Neural progenitor cell (in vitro differentiated cells): ENCODE results near the gene APIP. TPM values are rescaled to one million over a fixed set of nuclear protein-coding genes. Genes with fewer than 3 reads are reported as not detected.
A peak's percentile ranks its signal among the peaks of the same experiment; 100 is the strongest.

Experiments
- DNase-seq: peaks from one replicate; pipeline ENCODE4 v3.0.0-alpha.2; 2016; ENCODE audit warnings: low spot score
- H2AFZ ChIP-seq: fragments of 200-600 bp; sonication (generic); replicated peaks from 2 replicates; pipeline ENCODE4 v1.6.1; 2016; ENCODE audit warnings: antibody characterized with exemption
- H3F3A ChIP-seq: fragments of 200-600 bp; sonication (generic); 2 replicates; pipeline ENCODE4 v1.6.1; 2016; ENCODE audit warnings: antibody characterized with exemption, low read depth
- H3K27ac ChIP-seq: fragments of 200-600 bp; sonication (generic); 2 replicates; pipeline ENCODE4 v1.5.1; 2016; ENCODE audit warnings: mild to moderate bottlenecking
- H3K27me3 ChIP-seq: fragments of 200-600 bp; sonication (generic); 2 replicates; pipeline ENCODE4 v1.6.1; 2016; ENCODE audit warnings: mild to moderate bottlenecking, moderate library complexity
- H3K36me3 ChIP-seq: fragments of 200-600 bp; sonication (generic); 2 replicates; pipeline ENCODE4 v1.5.1; 2016
- H3K4me1 ChIP-seq: fragments of 200-600 bp; sonication (generic); 2 replicates; pipeline ENCODE4 v1.6.1; 2016; ENCODE audit warnings: mixed run types
- H3K4me2 ChIP-seq: fragments of 200-600 bp; sonication (generic); 2 replicates; pipeline ENCODE4 v1.6.1; 2016
- H3K4me3 ChIP-seq: fragments of 200-600 bp; sonication (generic); 2 replicates; pipeline ENCODE4 v1.5.1; 2016
- H3K79me2 ChIP-seq: fragments of 200-600 bp; sonication (generic); 2 replicates; pipeline ENCODE4 v1.6.1; 2016; ENCODE audit warnings: low read depth
- H3K9ac ChIP-seq: fragments of 200-600 bp; sonication (generic); 2 replicates; pipeline ENCODE4 v1.6.1; 2016
- H3K9me3 ChIP-seq: fragments of 200-600 bp; sonication (generic); 2 replicates; pipeline ENCODE4 v1.5.1; 2016; ENCODE audit warnings: low read depth
- H4K20me1 ChIP-seq: fragments of 200-600 bp; sonication (generic); 2 replicates; pipeline ENCODE4 v1.6.1; 2016; ENCODE audit warnings: low read depth
- H3K27ac Mint-ChIP-seq: 3 replicates; pipeline ENCODE4 v1.8.0; 2021; ENCODE audit warnings: mixed read lengths
- H3K27me3 Mint-ChIP-seq: 2 replicates; pipeline ENCODE4 v1.8.0; 2022; ENCODE audit warnings: low read depth, mild to moderate bottlenecking, inconsistent platforms, moderate library complexity, mixed read lengths; ENCODE audit not compliant: insufficient read depth
- H3K36me3 Mint-ChIP-seq: 3 replicates; pipeline ENCODE4 v1.8.0; 2021; ENCODE audit warnings: mixed read lengths
- H3K4me1 Mint-ChIP-seq: 3 replicates; pipeline ENCODE4 v1.8.0; 2021; ENCODE audit warnings: mixed read lengths
- H3K4me3 Mint-ChIP-seq: 3 replicates; pipeline ENCODE4 v1.8.0; 2021; ENCODE audit warnings: mild to moderate bottlenecking, moderate library complexity, mixed read lengths
- H3K9me3 Mint-ChIP-seq: 3 replicates; pipeline ENCODE4 v1.8.0; 2020; ENCODE audit warnings: mixed read lengths
- CTCF ChIP-seq: fragments of 200-600 bp; sonication (generic); IDR thresholded peaks from 2 replicates; pipeline ENCODE4 v1.5.1; 2017; ENCODE audit warnings: antibody characterized with exemption, mild to moderate bottlenecking
- EZH2 ChIP-seq: fragments of 200-600 bp; sonication (generic); IDR thresholded peaks from 2 replicates; pipeline ENCODE4 v1.6.1; 2017; ENCODE audit warnings: antibody characterized with exemption, mild to moderate bottlenecking, moderate library complexity
- EZH2phosphoT487 ChIP-seq: fragments of 200-600 bp; sonication (generic); IDR thresholded peaks from 2 replicates; pipeline ENCODE4 v1.6.1; 2017; ENCODE audit warnings: antibody characterized with exemption
- microRNA-seq: library from miRNA; unstranded; fragments of <30 nt; microRNA quantifications from one replicate; pipeline ENCODE4, GENCODE V29; 2016
- small RNA-seq: library from RNA; depleted of rRNA; stranded (forward); fragments of <200 nt; gene quantifications from one replicate; pipeline ENCODE3, GENCODE V24; 2015
- total RNA-seq: library from RNA; depleted of rRNA; stranded (reverse); fragments of >200 nt; gene quantifications from 2 replicates; pipeline ENCODE4 v1.2.3, GENCODE V29; 2015; ENCODE audit warnings: low replicate concordance

Gene APIP
- total RNA-seq, 1 donor from 2014 or later: 28.7 TPM

DNA sequence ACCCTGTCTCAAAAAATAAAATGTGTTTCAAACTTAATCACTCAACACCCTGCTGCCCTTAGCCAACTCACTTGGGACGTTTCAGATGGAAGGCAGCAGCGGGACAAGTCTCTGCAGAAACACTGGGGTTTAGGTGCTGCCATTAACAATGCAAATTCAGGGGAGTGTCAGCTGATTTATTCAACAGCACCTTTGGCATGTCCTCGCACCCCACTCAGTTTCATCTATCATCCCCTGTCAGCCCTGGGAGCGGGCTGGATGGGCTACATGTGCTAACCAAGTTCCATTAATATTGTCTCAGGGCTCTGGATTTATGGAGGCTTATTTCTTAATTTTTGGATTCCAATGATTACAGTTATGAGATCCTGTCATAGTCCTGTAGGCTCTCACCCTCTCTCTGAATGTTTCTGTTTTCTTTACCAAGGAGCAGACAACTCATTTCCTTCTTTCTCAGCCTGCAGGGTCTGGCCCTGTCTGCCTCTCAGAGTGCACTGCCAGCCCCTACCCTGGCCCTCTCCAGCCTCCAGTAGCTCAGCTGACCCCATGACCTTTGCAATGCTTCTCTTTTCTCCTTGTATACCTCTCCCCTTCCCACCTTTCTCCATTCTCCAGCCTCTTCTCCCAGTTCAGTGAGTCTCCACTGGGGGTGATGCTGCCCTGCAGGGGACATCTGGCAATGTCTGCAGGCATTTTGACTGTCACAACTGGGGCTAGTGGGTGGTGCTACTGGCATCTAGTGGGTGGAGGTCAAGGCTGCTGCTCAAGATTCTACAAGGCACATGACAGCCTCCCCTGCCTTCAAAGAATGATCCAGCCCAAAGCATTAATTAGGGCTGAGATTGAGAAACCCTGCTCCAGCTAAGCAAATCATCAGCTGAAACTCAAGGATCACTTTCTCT is 79.0 kb downstream of the APIP start:
- H3K4me3 ChIP-seq: no peak overlapping the region
- peaks cover 14% of the 10 kb centered on the region for H3K4me1 ChIP-seq
- no peaks in the 10 kb centered on the region for H3K79me2 ChIP-seq
- no peak overlapping the region for H3K4me2 ChIP-seq
- DNase-seq: no peak
- no peak overlapping the region for H2AFZ ChIP-seq
- peaks cover 2% of the 10 kb centered on the region for H4K20me1 ChIP-seq
- H3F3A ChIP-seq: no peaks in the 10 kb centered on the region
- Mint-ChIP-seq H3K27me3 (peaks cover 2% of the 10 kb centered on the region), H3K27ac (no peak overlapping the region), H3K4me1 (peaks cover 24% of the 10 kb centered on the region), H3K36me3 (peaks cover 1% of the 10 kb centered on the region), H3K4me3 (peak overlapping the region; percentile 35), H3K9me3 (no peaks in the 10 kb centered on the region)
- H3K9me3 ChIP-seq: no peaks in the 10 kb centered on the region
- TF ChIP-seq CTCF (no peak), EZH2phosphoT487 (no peak), EZH2 (no peak)
- H3K36me3 ChIP-seq: no peaks in the 10 kb centered on the region
- H3K27me3 ChIP-seq: no peaks in the 10 kb centered on the region
- no peak overlapping the region for H3K27ac ChIP-seq
- no peak overlapping the region for H3K9ac ChIP-seq

DNA sequence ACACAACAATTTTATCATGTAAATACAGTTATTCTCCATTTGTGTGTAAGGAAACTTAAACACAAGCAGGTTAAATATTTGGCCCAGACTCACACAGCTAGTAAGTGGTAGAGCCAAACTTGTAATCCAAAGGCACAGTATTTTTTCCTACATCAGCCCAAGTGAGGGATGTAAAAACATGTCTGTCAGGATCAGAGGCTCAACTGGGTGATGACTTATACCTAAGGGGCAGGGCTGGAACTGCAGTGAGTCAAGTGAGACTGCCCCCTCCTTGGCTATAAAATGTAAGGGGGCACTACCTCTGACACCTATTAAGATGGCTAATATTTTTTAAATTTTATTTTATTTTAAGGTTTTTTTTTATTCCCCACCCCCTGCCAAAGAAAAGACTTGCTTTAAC is 82.6 kb downstream of the APIP start:
- no peak for DNase-seq
- H3K4me1 ChIP-seq: peaks cover 16% of the 10 kb centered on the region
- no peaks in the 10 kb centered on the region for H3F3A ChIP-seq
- no peak overlapping the region for H3K4me3 ChIP-seq
- no peaks in the 10 kb centered on the region for H3K27me3 ChIP-seq
- H2AFZ ChIP-seq: no peak overlapping the region
- H3K36me3 Mint-ChIP-seq: peaks cover 1% of the 10 kb centered on the region
- H3K4me3 Mint-ChIP-seq: no peak overlapping the region
- H3K9me3 ChIP-seq: no peaks in the 10 kb centered on the region
- no peak overlapping the region for H3K4me2 ChIP-seq
- H3K27ac Mint-ChIP-seq: no peak overlapping the region
- H3K27ac ChIP-seq: no peak overlapping the region
- H3K79me2 ChIP-seq: no peaks in the 10 kb centered on the region
- H3K9ac ChIP-seq: no peak overlapping the region
- H3K9me3 Mint-ChIP-seq: no peaks in the 10 kb centered on the region
- TF ChIP-seq EZH2phosphoT487 (no peak), CTCF (no peak), EZH2 (no peak)
- peaks cover 3% of the 10 kb centered on the region for H4K20me1 ChIP-seq
- no peaks in the 10 kb centered on the region for H3K36me3 ChIP-seq
- peaks cover 31% of the 10 kb centered on the region for H3K4me1 Mint-ChIP-seq
- H3K27me3 Mint-ChIP-seq: peaks cover 2% of the 10 kb centered on the region

Small RNA genes within 50 kb of the gene (microRNA-seq; reads per million reads assigned to microRNA genes)
- gene MIR1343: 4.5 reads per million, percentile 23 among the genes with 10 or more reads in this experiment

Small RNA genes within 50 kb of the gene (small RNA-seq; reads per million reads assigned to genes)
- gene MIR1343: 0.09 reads per million

Other genes with a start within 250 kb of the APIP start
- gene PDHX, start 239 bp upstream of the APIP start, total RNA-seq: 29.5 and 38.4 TPM in 2 replicates
- 1.4 and 1.7 TPM in 2 replicates for gene CD44, start 222.8 kb upstream of the APIP start, total RNA-seq